GM20431 (cell line): ENCODE results near the gene SHB.

ENCODE experiments used
- in situ Hi-C: fragments of 300-500 bp; cut with MseI, MboI; formaldehyde crosslinking; loops from one replicate; pipeline ENCODE4 v1.15.0; 2020; ENCODE audit warnings: low sequenced_read_pairs; ENCODE audit not compliant: unreplicated experiment

SHB gene, protein sequence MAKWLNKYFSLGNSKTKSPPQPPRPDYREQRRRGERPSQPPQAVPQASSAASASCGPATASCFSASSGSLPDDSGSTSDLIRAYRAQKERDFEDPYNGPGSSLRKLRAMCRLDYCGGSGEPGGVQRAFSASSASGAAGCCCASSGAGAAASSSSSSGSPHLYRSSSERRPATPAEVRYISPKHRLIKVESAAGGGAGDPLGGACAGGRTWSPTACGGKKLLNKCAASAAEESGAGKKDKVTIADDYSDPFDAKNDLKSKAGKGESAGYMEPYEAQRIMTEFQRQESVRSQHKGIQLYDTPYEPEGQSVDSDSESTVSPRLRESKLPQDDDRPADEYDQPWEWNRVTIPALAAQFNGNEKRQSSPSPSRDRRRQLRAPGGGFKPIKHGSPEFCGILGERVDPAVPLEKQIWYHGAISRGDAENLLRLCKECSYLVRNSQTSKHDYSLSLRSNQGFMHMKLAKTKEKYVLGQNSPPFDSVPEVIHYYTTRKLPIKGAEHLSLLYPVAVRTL

DNA sequence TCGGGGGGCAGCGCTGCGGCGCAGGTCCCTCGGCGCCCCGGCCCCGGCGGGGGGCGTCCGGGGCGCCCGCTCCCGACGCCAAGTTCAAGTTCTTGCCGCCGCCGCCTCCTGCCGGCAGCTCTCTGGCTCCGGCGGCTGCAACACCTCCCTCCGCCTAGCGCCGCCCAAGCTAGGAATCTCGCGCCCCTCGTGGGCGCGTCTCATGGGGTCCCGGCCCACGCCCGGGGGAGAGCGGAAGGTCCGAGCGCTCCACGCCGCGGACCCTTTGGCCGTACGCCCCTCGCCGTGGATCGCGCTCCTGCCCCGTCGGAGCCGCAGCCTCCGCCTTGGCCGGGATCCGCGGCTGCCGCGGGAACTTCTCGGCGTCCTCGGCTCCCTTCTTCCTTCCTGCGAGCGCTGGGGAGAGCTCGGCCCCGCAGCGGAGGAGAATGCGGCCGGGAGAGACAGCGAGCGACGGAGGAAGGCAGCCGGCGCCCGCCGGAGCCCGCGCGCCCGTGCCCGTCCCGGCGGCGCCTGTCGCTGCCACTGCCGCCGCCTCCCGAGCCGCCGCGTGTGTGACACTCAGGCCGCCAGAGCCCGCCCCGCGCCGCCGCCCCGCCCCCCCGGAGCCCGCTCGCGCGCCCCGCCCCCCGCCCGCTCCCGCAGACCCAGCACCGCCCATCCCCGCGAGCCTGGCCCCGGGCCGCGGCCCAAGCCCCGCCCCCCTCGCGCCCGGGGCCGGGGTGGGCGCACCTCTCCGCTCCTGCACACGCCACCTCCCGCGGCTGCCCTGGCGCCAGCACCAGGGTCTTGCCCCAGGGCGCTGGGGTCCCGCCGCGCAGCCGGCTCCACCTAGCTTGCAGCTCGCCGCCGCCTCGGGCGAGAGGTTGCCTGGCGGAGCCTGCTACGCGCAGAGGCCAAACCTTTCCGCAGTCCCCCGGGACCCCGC, at the start of gene SHB:
TSS of gene SHB (minus strand) at position 527 of the 928 bp plus-strand sequence. CDS start 582 bp downstream, outside the sequence.
- in situ Hi-C loops, result loop anchor here (10.0 kb wide), 1 partner anchor 144 kb away; no protein-coding TSS in a partner anchor

- in situ Hi-C loops, result no loop called here
Observed at GRCh38 chr9:38117651-38118050, 48.6 kb upstream of the SHB start.

DNA sequence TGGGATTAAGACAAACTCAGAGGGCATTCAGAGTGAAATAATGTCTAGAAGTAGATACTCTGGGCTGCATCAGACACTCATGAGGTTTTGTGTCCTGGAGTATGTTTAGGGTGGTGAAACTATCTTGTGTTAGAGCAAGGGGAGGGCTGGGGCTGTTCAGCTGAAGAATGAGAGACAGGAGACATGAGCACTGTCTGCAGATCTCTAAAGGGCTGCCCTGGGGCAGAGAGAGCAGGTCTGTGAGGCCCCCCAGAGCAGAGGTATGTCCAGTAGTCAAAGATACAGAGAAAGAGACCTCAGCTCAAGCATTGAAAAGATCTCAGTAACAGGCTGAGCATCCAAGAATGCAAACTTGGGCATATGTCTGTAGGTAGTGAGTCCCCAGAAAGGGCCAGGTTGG, 45.9 kb upstream of the SHB start:
- in situ Hi-C loops, result no loop called here

DNA sequence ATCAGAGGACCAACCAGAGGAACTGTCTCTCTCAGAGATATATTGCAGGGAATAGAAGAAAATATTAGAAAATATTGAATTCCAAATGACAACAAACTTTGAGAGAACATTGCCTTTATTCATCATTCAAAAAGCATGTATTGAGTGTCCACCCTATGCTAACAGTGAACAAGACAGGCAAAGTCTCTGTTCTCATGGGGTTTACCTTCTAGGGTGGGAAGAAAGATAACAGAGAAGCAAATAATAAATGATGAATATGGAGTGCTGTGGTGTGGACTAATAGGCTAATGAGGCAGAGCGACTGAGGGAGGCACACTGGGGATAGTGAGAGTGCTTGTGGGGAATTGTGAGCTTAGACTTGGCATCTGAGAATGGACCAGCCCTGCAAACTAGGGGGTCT, 43.4 kb upstream of the SHB start:
- in situ Hi-C loops, result no loop called here

- in situ Hi-C loops, result no loop called here
Observed at GRCh38 chr9:38112049-38112448, 43.0 kb upstream of the SHB start.

DNA sequence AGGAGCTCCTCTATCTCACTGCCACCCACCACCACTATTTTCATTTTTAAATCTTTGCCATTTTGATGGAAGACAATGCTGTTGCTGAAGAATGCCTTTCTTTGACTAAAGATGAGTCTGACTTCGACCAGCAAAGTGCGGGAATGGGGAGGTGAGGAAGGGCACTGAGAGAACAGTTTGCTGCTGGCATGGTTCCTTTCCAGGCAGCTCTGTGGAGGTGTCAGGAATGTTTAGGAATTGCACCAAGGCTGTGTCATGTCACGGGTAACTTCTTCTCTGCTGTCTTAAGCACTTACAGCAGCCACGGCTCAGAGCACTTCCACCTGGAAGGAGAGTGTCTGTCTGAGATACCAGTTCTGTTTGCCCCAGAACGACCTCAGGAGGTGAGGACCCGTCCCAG, 41.4 kb upstream of the SHB start:
- in situ Hi-C loops, result no loop called here

DNA sequence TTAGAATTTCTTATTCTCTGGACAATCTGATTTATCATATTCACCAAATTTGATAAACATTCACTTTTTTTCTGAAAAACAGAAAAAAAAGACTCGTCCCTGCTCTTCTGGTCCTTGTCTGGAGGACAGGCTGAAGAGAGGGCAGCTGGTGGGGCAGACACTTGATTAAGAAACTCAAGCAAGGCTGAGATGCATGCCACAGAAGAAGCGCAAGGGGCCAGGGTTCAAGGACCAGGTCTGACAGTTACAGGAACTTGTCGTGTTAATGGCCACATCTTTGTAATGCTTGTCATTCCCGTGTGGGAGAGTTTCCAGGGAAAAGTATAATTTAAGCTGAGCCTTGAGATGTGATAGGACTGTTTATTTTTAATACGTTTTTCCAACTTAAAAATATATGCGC, 40.6 kb upstream of the SHB start:
- in situ Hi-C loops, result no loop called here

DNA sequence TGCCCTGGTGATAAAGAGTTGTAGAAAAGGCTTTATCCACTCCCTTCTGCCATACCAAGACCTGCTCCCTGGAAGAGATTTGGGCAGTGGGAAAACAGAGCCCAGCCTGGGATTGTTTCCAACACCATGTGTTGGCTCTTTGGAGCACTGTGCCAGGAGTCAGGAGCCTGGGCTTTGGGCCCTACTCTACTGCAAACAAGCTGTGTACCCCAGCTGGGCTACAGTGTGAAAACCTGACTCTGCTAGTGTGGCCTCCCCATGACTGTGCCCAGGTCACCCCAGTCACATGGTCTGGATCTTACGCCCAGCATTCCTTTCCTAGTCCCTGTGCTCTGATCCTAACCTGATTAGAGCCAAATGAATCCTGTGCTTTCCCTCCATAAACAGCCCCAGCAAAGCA, 39.3 kb upstream of the SHB start:
- in situ Hi-C loops, result no loop called here

- in situ Hi-C loops, result no loop called here
Observed at GRCh38 chr9:38107811-38108304, 38.8 kb upstream of the SHB start.

DNA sequence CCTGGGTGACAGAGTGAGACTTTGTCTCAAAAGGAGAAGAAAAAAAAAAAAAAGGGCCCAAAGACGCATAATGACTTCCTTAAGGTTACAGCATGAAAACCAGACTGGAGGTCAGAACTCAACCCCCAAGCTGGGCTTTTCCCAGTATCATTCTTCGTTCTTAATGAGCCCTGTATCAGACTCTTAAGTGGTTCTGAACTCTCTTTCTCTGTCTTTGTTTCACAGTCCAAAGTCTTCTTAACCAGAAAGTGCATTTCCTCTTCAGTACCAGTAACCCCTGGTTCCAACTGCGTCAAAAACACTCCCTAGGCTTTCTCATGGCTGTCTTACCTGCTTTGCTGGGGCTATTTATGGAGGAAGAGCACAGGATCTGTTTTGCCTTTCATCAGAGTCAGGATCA, 38.4 kb upstream of the SHB start:
- in situ Hi-C loops, result no loop called here

GRCh38 chr9:38106488-38106887, 37.5 kb upstream of the SHB start:
- in situ Hi-C loops, result no loop called here

DNA sequence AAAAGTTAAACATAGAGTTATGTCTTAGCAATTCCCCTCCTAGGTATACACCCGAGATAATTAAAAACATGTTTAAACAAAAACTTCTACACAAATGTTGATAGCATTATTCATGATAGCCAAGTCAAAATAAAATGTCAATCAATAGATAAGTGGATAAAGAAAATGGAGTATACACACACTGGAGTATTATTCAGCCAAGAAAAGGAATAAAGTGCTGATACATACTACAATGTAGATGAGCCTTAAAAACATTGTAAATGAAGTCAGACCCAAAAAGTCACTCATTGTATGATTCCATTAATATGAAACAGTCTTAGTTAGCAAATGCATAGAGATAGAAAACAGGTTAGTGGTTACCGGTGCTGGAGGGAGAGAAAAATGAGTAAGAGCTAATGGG, 34.3 kb upstream of the SHB start:
- in situ Hi-C loops, result no loop called here

DNA sequence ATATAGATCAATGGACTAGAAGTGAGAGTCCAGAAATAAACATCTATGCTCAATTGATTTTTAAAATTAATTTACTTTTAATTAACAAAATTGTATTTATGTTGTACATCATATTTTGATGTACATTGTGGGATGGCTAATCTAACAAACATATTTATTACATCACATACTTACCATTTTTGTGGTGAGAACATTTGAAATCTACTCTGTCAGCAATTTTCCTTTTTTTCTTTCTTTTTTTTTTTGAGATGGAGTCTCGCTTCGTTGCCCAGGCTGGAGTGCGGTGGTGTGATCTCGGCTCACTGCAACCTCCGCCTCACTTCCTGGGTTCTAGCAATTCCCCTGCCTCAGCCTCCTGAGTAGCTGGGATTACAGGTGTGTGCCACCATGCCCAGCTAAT, 32.4 kb upstream of the SHB start:
- in situ Hi-C loops, result no loop called here

DNA sequence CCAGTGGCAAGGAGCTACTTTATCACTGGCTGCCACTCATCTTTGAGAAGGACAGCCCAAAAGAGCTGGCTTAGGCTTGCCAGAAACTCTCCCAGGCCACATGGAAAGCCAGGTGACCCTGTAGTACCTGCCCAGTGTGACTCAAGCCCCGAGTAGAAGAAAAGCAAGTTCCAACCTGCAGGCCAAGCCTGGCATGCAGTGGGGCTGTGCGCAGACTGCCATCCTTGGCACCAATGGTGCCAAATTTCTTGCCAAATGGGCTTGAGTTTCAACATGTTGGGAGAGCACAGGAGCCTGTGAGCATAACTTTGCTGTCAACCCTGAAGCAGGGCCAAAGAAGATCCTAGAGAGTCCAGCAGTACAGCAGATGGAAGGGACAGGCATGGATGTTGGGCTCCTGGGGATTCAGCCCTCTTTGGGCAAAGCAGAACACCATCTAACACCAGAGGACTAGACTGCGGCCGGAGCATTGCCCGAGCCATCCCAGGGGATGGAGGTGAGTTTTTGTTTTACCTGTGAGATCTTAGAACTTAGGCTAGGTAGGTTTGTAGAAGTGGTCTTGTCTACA, 27.3 kb upstream of the SHB start:
- in situ Hi-C loops, result no loop called here

DNA sequence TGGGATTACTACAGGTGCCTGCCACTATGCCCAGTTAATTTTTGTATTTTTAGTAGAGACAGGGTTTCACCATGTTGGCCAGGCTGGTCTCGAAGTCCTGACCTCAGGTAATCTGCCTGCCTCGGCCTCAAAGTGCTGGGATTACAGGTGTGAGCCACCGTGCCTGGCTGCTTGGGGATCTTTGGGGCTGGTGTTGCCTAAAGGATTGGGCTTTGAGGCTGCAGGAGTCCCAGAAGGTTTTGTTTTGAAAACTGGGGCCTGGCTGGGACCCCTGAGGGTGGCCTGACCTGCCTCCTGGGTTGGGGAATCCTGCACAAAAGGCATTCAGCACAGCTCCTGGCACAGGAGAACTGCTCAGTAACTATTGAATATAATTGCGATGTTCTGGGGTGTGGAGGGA, 25.1 kb upstream of the SHB start:
- in situ Hi-C loops, result no loop called here

DNA sequence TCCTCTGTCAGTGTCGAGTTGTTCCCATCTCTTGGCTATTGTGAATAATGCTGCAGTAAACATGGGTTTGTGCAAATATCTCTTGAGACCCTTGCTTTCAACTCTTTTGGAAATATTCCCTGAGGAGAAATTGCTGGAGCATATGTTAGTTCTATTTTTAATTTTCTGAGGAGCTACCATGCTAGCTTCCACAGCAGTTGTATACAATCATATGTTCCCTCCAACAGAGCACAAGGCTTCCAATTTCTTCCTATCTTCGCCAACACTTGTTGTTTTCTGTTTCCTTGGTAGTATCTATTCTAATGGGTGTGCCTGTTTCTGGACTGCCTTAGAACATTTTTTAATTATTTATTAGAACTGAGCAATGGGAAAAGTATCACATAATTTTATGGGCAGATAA, 23.6 kb upstream of the SHB start:
- in situ Hi-C loops, result no loop called here

- in situ Hi-C loops, result no loop called here
Observed at GRCh38 chr9:38092200-38092524, 23.1 kb upstream of the SHB start.

GRCh38 chr9:38091310-38092199, 22.5 kb upstream of the SHB start:
- in situ Hi-C loops, result no loop called here

GRCh38 chr9:38090170-38090569, 21.1 kb upstream of the SHB start:
- in situ Hi-C loops, result no loop called here
